Measurements from ENCODE around the gene FN1.

- TF ChIP-seq, protein P1, sequence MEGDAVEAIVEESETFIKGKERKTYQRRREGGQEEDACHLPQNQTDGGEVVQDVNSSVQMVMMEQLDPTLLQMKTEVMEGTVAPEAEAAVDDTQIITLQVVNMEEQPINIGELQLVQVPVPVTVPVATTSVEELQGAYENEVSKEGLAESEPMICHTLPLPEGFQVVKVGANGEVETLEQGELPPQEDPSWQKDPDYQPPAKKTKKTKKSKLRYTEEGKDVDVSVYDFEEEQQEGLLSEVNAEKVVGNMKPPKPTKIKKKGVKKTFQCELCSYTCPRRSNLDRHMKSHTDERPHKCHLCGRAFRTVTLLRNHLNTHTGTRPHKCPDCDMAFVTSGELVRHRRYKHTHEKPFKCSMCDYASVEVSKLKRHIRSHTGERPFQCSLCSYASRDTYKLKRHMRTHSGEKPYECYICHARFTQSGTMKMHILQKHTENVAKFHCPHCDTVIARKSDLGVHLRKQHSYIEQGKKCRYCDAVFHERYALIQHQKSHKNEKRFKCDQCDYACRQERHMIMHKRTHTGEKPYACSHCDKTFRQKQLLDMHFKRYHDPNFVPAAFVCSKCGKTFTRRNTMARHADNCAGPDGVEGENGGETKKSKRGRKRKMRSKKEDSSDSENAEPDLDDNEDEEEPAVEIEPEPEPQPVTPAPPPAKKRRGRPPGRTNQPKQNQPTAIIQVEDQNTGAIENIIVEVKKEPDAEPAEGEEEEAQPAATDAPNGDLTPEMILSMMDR (IDR thresholded peaks at IDR 0.05), result no peak
- no peak for TF ChIP-seq POLR2A (IDR thresholded peaks at IDR 0.05)
Measured at GRCh38 chr2:215392687-215393270, 43.1 kb downstream of the FN1 start.

Measured in prostate gland (tissue), 2 donors.